Measurements from ENCODE around the gene IL32. TPM values are rescaled to one million over a fixed set of nuclear protein-coding genes. Genes with fewer than 3 reads are reported as not detected.
"Not testable (repeated sequence)": the region's sequence is repeated elsewhere in the genome, so short reads cannot be mapped to it uniquely, and the experiment has no call there.

IL32 gene
- total RNA-seq, 4 donors from 2014 or later, result 2.6 to 39.0 (median 21.6) TPM

DNA sequence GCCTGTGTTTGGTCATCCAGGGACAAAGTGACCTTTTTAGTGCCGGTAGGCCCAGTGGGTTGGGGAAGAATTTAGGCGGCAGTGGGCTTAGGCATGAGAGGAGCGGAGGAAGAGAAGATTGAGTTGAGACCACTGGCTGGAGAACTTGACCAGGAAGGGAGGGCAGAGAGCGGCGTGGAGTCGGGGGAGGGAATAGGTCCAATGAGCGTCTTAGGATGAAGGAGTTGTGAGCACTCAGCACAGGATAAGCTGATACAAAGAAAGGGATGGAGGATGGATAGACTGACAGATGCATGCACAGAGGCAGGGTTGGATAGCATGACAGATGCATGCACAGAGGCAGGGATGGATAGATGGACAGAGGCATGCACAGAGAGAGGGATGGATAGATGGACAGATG lies 8.0 kb downstream of the IL32 start:
- TF ChIP-seq POLR2A (IDR thresholded peaks at IDR 0.05), result no peak
- no peak for TF ChIP-seq CTCF (IDR thresholded peaks at IDR 0.05)
- TF ChIP-seq EP300 (IDR thresholded peaks at IDR 0.05), result no peak
- TF ChIP-seq POLR2AphosphoS5 (IDR thresholded peaks at IDR 0.05), result no peak
- no peak overlapping the region for H3K4me3 ChIP-seq
- no peaks in the 10 kb centered on the region for H3K4me1 ChIP-seq
- ATAC-seq, result no peak
- 88 to 97% methylated on average over 5 to 7 of the region's 7 CpGs for WGBS, 2 donors (ENCODE audit: low coverage in 1 of 2)
- no peaks in the 10 kb centered on the region for H3K36me3 ChIP-seq
- peaks cover 9% of the 10 kb centered on the region for H3K27me3 ChIP-seq
- H3K27ac ChIP-seq, result no peak overlapping the region
- no peaks in the 10 kb centered on the region for H3K9me3 ChIP-seq

- Histone ChIP-seq H3K27ac (no peak overlapping the region), H3K4me3 (no peak overlapping the region), H3K27me3 (peaks cover 9% of the 10 kb centered on the region), H3K9me3 (no peaks in the 10 kb centered on the region), H3K4me1 (no peaks in the 10 kb centered on the region), H3K36me3 (no peaks in the 10 kb centered on the region)
- 57 to 70% methylated on average over 7 to 8 of the region's 9 CpGs for WGBS, 2 donors (ENCODE audit: low coverage in 1 of 2)
- TF ChIP-seq CTCF (IDR thresholded peaks at IDR 0.05) (no peak), POLR2A (IDR thresholded peaks at IDR 0.05) (no peak), POLR2AphosphoS5 (IDR thresholded peaks at IDR 0.05) (no peak), EP300 (IDR thresholded peaks at IDR 0.05) (no peak)
- ATAC-seq, result no peak
Measured at GRCh38 chr16:3074860-3075522, 9.6 kb downstream of the IL32 start.

DNA sequence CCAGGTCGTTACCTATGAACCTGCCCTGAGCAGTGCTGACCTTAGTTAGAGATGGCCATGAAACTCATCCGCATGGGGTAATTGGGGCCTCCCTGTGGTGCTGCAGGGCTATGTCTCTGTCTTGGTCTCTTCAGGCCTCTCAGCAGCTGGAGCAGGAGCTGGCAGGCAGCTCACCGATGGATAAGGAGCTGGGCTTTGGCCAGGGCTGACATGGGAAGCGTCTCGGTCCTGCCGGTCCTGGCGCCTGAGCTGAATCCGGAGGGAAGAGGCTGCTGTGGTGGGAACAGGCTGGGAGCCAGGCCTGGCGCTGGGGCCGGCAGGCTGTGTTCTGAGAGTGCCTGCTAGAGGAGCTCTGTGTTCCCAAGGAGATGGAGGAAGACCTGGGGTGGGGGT lies 10.1 kb downstream of the IL32 start:
- Histone ChIP-seq H3K9me3 (no peaks in the 10 kb centered on the region), H3K27ac (no peak overlapping the region), H3K4me3 (no peak overlapping the region), H3K36me3 (no peaks in the 10 kb centered on the region), H3K4me1 (no peaks in the 10 kb centered on the region), H3K27me3 (peaks cover 9% of the 10 kb centered on the region)
- 40 to 83% methylated on average over 1 of the region's 10 CpGs for WGBS, 2 donors (ENCODE audit: low coverage in 1 of 2)
- TF ChIP-seq CTCF (IDR thresholded peaks at IDR 0.05), result no peak
- TF ChIP-seq POLR2A (IDR thresholded peaks at IDR 0.05), result no peak
- no peak for TF ChIP-seq POLR2AphosphoS5 (IDR thresholded peaks at IDR 0.05)
- no peak for TF ChIP-seq EP300 (IDR thresholded peaks at IDR 0.05)
- no peak for ATAC-seq

- H3K27ac ChIP-seq, ATAC-seq, H3K27me3 ChIP-seq, H3K4me3 ChIP-seq, H3K4me1 ChIP-seq, H3K9me3 ChIP-seq, H3K36me3 ChIP-seq: not testable (repeated sequence)
- whole genome bisulfite sequencing, 2 donors (ENCODE audit: low coverage in 1 of 2), result 92 to 100% methylated on average over 3 to 6 of the region's 6 CpGs
Measured at GRCh38 chr16:3075946-3076345, 10.5 kb downstream of the IL32 start.

- Histone ChIP-seq H3K36me3 (no peaks in the 10 kb centered on the region), H3K27me3 (peaks cover 9% of the 10 kb centered on the region), H3K4me1 (no peaks in the 10 kb centered on the region), H3K27ac (no peak overlapping the region), H3K9me3 (no peaks in the 10 kb centered on the region), H3K4me3 (no peak overlapping the region)
- ATAC-seq, result no peak
- TF ChIP-seq CTCF (IDR thresholded peaks at IDR 0.05), result no peak
- no CpG with 5 or more reads among the region's 6 CpGs for WGBS, 2 donors (ENCODE audit: low coverage in 1 of 2)
Measured at GRCh38 chr16:3076577-3076976, 11.1 kb downstream of the IL32 start.

Data from gastroesophageal sphincter (tissue), 4 donors.